Measurements from ENCODE around the gene ABCB9.

GRCh38 chr12:122899887-122900286 lies 66.4 kb downstream of the ABCB9 start:
- TF ChIP-seq, protein P1, sequence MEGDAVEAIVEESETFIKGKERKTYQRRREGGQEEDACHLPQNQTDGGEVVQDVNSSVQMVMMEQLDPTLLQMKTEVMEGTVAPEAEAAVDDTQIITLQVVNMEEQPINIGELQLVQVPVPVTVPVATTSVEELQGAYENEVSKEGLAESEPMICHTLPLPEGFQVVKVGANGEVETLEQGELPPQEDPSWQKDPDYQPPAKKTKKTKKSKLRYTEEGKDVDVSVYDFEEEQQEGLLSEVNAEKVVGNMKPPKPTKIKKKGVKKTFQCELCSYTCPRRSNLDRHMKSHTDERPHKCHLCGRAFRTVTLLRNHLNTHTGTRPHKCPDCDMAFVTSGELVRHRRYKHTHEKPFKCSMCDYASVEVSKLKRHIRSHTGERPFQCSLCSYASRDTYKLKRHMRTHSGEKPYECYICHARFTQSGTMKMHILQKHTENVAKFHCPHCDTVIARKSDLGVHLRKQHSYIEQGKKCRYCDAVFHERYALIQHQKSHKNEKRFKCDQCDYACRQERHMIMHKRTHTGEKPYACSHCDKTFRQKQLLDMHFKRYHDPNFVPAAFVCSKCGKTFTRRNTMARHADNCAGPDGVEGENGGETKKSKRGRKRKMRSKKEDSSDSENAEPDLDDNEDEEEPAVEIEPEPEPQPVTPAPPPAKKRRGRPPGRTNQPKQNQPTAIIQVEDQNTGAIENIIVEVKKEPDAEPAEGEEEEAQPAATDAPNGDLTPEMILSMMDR (IDR thresholded peaks at IDR 0.05; ENCODE audit: low read depth, low read length, poor library complexity, severe bottlenecking): no peak
- no peak for TF ChIP-seq EZH2phosphoT487 (IDR thresholded peaks at IDR 0.05; ENCODE audit: borderline replicate concordance, low read length)

Measured in DOHH2 (cell line).